Right atrium auricular region (tissue), 2 donors: ENCODE data around the gene LARP6. TPM values are rescaled to one million over a fixed set of nuclear protein-coding genes. Genes with fewer than 3 reads are reported as not detected.

Experiments
- DNase-seq: peaks from one replicate; pipeline ENCODE4 v3.0.0-alpha.2; 2019; ENCODE audit warnings: low spot score
- H3K27ac ChIP-seq, 2 donors: fragments of 200-600 bp; sonication (generic); 1 replicate in 1 of 2; 2 replicates in 1 of 2; pipeline ENCODE4 v1.5.1; 2016 to 2019
- H3K27me3 ChIP-seq, 2 donors: fragments of 200-600 bp; sonication (generic); one replicate each; pipeline versions ENCODE4 v1.5.1 to v1.6.0; 2017 to 2019
- H3K36me3 ChIP-seq: fragments of 200-600 bp; sonication (generic); one replicate; pipeline ENCODE4 v1.5.1; 2016
- H3K4me1 ChIP-seq, 2 donors: fragments of 200-600 bp; sonication (generic); one replicate each; pipeline versions ENCODE4 v1.5.1 to v1.6.0; 2017 to 2019
- H3K4me3 ChIP-seq, 2 donors: fragments of 200-600 bp; sonication (generic); 1 replicate in 1 of 2; 2 replicates in 1 of 2; pipeline ENCODE4 v1.5.1; 2017 to 2019; ENCODE audit warnings: mild to moderate bottlenecking in 1 of 2, moderate library complexity in 1 of 2
- H3K9me3 ChIP-seq, 2 donors: fragments of 200-600 bp; sonication (generic); one replicate each; pipeline ENCODE4 v1.5.1; 2019
- total RNA-seq, 2 donors: library from RNA; depleted of rRNA; stranded (reverse); fragments of >200 nt; gene quantifications; one replicate each; pipeline ENCODE4 v1.1.0, GENCODE V29; 2016
- TF ChIP-seq, protein P1 (sequence below), 2 donors: fragments of 200-600 bp; sonication (generic); IDR thresholded peaks; one replicate each; pipeline ENCODE4 v1.5.1; 2019; ENCODE audit warnings: antibody characterized with exemption in 2 of 2

LARP6 gene
- total RNA-seq, 2 donors from 2014 or later = 20.2 to 57.8 TPM

DNA sequence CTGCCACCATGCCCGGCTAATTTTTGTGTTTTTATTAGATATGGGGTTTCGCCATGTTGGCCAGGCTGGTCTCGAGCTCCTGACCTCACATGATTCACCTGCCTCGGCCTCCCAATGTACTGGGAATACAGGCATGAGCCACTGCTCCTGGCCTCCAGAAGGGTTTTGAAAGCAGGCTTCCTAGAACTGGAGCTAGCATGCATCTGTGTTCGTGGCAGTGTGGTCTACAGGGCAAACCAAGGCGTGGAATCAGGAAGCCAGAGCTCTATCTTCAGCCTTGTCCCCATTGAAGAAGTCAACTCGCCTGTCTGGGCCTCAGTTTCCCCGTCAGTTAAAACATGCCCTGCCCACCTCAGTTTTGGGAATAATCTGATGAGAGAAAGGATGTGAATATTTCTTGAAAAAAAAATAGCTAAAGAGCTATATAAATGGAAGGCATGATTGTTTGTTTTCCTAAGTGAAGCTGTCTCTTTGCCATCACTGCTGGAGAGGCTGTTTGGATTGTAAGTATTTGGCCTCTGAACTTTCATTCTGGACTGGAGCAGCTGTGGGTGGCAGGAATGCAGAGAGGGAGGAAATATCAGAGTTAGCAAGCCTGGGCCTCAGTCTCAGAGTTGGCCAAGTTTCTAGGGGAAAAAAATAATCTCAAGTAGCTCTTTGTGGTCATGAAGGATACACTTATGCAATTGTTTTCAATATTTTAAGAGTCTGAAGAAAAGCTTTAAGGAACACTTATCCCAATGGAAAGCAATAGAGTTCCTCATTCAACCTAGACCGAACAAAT is 54.1 kb downstream of the LARP6 start:
- H3K27me3 ChIP-seq = no peaks in the 10 kb centered on the region
- DNase-seq = no peak
- H3K4me1 ChIP-seq = peaks cover 0 to 34% of the 10 kb centered on the region in 2 donors
- TF ChIP-seq, protein P1, sequence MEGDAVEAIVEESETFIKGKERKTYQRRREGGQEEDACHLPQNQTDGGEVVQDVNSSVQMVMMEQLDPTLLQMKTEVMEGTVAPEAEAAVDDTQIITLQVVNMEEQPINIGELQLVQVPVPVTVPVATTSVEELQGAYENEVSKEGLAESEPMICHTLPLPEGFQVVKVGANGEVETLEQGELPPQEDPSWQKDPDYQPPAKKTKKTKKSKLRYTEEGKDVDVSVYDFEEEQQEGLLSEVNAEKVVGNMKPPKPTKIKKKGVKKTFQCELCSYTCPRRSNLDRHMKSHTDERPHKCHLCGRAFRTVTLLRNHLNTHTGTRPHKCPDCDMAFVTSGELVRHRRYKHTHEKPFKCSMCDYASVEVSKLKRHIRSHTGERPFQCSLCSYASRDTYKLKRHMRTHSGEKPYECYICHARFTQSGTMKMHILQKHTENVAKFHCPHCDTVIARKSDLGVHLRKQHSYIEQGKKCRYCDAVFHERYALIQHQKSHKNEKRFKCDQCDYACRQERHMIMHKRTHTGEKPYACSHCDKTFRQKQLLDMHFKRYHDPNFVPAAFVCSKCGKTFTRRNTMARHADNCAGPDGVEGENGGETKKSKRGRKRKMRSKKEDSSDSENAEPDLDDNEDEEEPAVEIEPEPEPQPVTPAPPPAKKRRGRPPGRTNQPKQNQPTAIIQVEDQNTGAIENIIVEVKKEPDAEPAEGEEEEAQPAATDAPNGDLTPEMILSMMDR (IDR thresholded peaks at IDR 0.05) = no peak
- H3K4me3 ChIP-seq = no peak overlapping the region
- peak overlapping the region; percentile 53 to 83 for H3K27ac ChIP-seq
- H3K36me3 ChIP-seq = no peaks in the 10 kb centered on the region
- H3K9me3 ChIP-seq = no peaks in the 10 kb centered on the region

DNA sequence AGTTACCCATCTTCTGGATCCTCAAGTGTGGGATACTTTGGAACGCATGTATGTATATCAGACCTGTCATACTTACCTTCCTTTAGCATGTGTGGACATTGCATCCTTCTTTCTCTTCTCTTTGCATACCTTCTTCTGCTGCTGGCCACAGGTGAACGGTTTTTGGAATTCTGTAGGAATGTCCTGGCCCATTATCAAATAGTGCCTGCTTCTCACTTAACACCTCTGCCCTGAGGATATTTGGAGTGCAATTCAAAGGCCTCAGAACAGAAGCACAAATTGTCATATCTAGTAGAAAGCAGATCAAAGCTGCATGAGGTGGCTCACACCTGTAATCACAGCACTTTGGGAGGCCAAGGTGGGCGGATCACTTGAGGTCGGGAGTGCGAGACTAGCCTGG is 56.5 kb downstream of the LARP6 start:
- Histone ChIP-seq H3K4me1 (peaks cover 0 to 37% of the 10 kb centered on the region in 2 donors), H3K9me3 (no peaks in the 10 kb centered on the region), H3K4me3 (no peak overlapping the region), H3K27me3 (no peaks in the 10 kb centered on the region), H3K27ac (no peak overlapping the region), H3K36me3 (no peaks in the 10 kb centered on the region)
- TF ChIP-seq, protein P1 (IDR thresholded peaks at IDR 0.05) = no peak
- no peak for DNase-seq

DNA sequence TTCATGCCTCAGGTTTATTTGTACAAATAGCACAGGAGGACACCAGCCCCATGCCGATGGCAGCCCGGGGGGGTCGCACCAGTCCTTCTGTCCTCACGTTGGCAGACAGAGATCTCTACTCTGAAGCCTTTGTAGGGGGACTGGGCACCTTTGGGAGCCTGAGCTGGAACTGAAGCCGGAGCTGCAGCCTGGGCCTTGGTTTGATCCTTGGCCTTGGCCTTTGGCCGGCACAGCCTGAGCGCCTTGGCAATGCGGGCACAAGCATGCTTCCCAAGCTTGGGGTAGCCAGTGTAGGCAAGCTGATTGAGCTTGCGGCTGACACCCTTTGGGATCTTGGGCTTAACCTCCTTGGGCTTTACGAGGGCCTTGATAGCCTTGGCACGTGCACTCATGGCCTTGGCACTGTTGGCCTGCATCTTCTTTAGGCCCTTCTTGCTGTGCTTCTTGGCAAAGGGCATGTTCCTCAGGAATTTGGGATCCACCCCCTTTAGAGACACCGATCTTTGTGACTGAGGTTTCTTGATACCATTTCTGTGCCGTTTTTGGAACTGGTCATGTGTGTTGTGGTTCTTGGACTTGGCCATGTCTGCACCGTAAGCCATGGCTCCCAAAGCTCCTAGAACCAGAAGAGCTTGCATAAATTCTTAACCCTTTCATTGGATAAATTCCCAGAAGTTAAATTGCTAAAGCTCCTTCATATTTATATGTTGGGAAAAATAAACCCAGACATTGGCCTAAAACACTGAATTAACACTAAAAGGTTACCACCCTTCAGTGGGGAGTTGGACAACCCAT is 57.2 kb downstream of the LARP6 start:
- H3K27ac ChIP-seq = no peak overlapping the region
- H3K36me3 ChIP-seq = no peaks in the 10 kb centered on the region
- no peaks in the 10 kb centered on the region for H3K27me3 ChIP-seq
- no peak overlapping the region for H3K4me3 ChIP-seq
- no peak for DNase-seq
- H3K4me1 ChIP-seq = peaks cover 0 to 37% of the 10 kb centered on the region in 2 donors
- TF ChIP-seq, protein P1 (IDR thresholded peaks at IDR 0.05) = no peak
- no peaks in the 10 kb centered on the region for H3K9me3 ChIP-seq

DNA sequence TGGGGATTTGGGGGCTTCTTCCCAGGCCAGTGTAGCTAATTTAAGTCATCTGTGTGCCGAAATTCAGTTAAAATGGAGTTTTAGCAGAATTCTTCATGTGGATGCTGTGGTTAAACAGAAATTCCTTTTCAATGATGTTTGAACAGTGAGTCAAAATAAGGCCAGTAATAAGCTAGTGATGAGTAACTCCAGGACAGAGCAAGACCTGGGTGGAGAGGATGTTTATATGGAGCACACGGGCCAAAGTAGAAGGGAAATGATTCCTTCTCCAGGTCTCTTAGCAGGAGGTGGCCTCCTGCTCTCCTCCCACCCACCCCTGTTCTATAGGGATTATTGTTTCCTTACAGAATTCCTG is 58.7 kb downstream of the LARP6 start:
- Histone ChIP-seq H3K9me3 (no peaks in the 10 kb centered on the region), H3K27ac (peak overlapping the region; percentile 69 to 72), H3K4me1 (peaks cover 0 to 26% of the 10 kb centered on the region in 2 donors), H3K36me3 (no peaks in the 10 kb centered on the region), H3K4me3 (no peak overlapping the region), H3K27me3 (no peaks in the 10 kb centered on the region)
- no peak for DNase-seq
- TF ChIP-seq, protein P1 (IDR thresholded peaks at IDR 0.05) = no peak

DNA sequence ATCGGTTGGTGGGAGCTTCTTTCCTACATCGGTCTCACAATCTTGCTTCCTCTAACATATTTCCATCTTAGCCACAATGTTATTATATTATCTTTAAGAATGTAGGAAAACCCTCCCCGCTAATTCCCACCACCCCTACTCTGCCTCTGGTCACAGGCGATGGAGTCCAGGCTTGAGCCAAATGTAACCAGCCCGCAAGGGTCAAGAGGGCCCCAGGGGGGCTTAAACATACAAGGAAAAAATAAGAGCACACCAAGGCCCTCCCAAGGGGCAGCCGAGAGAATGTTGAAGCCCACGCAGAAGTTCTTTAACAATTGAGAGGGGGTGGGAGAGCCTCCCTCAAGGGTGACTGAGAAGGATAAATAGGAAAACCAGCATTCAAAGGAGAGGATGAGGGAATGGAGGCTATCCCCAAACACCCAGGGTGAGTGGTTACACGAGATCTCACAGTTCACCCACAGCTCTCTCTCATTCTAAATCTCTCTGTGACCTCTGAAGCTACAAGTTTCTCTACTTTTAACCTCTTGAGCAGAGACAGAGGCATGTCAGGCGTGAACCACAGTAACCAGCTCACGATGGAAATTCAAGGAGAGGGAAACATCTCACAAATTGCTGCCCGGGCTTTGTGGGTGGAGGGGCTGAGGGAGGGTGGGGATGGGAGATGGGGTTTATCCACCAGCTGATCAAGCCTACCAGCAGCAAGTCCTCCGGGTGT is 59.2 kb downstream of the LARP6 start:
- Histone ChIP-seq H3K4me1 (peaks cover 0 to 21% of the 10 kb centered on the region in 2 donors), H3K27me3 (no peaks in the 10 kb centered on the region), H3K4me3 (no peak overlapping the region), H3K36me3 (no peaks in the 10 kb centered on the region), H3K9me3 (no peaks in the 10 kb centered on the region), H3K27ac (peak overlapping the region; percentile 69 to 72)
- no peak for DNase-seq
- TF ChIP-seq, protein P1 (IDR thresholded peaks at IDR 0.05) = no peak
